Measurements from ENCODE around the gene BCAS4.

The BCAS4 gene

GRCh38 chr20:50828363-50829136 is 33.7 kb downstream of the BCAS4 start:
- DNase-seq: no peak

GRCh38 chr20:50831622-50832021 is 36.8 kb downstream of the BCAS4 start:
- no peak for DNase-seq

GRCh38 chr20:50834599-50835005 is 39.7 kb downstream of the BCAS4 start:
- DNase-seq: no peak

GRCh38 chr20:50837532-50838321 is 42.9 kb downstream of the BCAS4 start:
- DNase-seq: no peak

GRCh38 chr20:50838322-50838625 is 43.4 kb downstream of the BCAS4 start:
- DNase-seq: no peak

GRCh38 chr20:50838707-50839385 is 44.0 kb downstream of the BCAS4 start:
- no peak for DNase-seq

GRCh38 chr20:50842821-50843220 is 48.0 kb downstream of the BCAS4 start:
- DNase-seq: no peak

- DNase-seq: no peak
Observed at GRCh38 chr20:50843331-50844276, 48.7 kb downstream of the BCAS4 start.

GRCh38 chr20:50844430-50845100 is 49.7 kb downstream of the BCAS4 start:
- peak; percentile 20 for DNase-seq

- DNase-seq: no peak
Observed at GRCh38 chr20:50845566-50846215, 50.8 kb downstream of the BCAS4 start.

GRCh38 chr20:50848341-50848808 is 53.5 kb downstream of the BCAS4 start:
- DNase-seq: no peak

GRCh38 chr20:50848846-50849673 is 54.2 kb downstream of the BCAS4 start:
- DNase-seq: no peak

GRCh38 chr20:50850721-50851286 is 55.9 kb downstream of the BCAS4 start:
- DNase-seq: no peak

- no peak for DNase-seq
Observed at GRCh38 chr20:50852085-50852484, 57.2 kb downstream of the BCAS4 start.

GRCh38 chr20:50854506-50855249 is 59.8 kb downstream of the BCAS4 start:
- DNase-seq: no peak

- no peak for DNase-seq
Observed at GRCh38 chr20:50855498-50856474, 60.9 kb downstream of the BCAS4 start.

- no peak for DNase-seq
Observed at GRCh38 chr20:50856475-50857041, 61.7 kb downstream of the BCAS4 start.

GRCh38 chr20:50857348-50857747 is 62.5 kb downstream of the BCAS4 start:
- DNase-seq: no peak
